DOHH2 (cell line): ENCODE results near the gene EDN3.

ENCODE experiments used
- EZH2phosphoT487 ChIP-seq: fragments of 200-600 bp; sonication (generic); IDR thresholded peaks from 2 replicates; pipeline ENCODE4 v1.6.1; 2017; ENCODE audit warnings: borderline replicate concordance, mild to moderate bottlenecking, antibody characterized with exemption, low read length, moderate library complexity, mixed read lengths
- TF ChIP-seq, protein P1 (sequence below): fragments of 200-600 bp; sonication (generic); IDR thresholded peaks from one replicate; pipeline ENCODE4 v1.5.1; 2014; ENCODE audit warnings: antibody characterized with exemption, mild to moderate bottlenecking, low read depth, low read length; ENCODE audit not compliant: poor library complexity, severe bottlenecking

DNA sequence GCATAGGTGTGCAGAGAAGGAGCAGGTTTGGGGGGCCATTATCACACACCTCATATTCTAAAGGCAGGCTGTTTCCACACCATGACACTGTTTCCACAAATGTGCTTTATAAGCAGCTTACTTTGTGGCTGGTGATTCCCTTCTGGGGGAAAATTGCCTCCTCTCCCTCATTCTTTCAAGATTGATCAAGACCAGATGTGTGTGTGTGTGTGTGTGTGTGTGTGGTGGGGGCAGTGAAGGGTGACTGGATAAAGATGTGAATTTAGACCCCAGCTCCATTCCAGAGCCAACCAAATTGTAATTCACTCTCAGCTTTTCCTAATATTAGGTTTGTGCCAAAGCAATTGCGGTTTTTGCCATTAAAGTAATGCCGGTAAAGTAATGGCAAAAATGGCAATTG lies 45.6 kb downstream of the EDN3 start:
- TF ChIP-seq, protein P1, sequence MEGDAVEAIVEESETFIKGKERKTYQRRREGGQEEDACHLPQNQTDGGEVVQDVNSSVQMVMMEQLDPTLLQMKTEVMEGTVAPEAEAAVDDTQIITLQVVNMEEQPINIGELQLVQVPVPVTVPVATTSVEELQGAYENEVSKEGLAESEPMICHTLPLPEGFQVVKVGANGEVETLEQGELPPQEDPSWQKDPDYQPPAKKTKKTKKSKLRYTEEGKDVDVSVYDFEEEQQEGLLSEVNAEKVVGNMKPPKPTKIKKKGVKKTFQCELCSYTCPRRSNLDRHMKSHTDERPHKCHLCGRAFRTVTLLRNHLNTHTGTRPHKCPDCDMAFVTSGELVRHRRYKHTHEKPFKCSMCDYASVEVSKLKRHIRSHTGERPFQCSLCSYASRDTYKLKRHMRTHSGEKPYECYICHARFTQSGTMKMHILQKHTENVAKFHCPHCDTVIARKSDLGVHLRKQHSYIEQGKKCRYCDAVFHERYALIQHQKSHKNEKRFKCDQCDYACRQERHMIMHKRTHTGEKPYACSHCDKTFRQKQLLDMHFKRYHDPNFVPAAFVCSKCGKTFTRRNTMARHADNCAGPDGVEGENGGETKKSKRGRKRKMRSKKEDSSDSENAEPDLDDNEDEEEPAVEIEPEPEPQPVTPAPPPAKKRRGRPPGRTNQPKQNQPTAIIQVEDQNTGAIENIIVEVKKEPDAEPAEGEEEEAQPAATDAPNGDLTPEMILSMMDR, result no peak
- no peak for TF ChIP-seq EZH2phosphoT487
